Caco-2 (cell line): ENCODE results near the gene ASPG. TPM values are rescaled to one million over a fixed set of nuclear protein-coding genes. Genes with fewer than 3 reads are reported as not detected.
A peak's percentile ranks its signal among the peaks of the same experiment; 100 is the strongest.

Source experiments
- BruUV-seq: library from RNA; stranded (reverse); fragments of 400-500 nt; replicated peaks from 2 replicates; lab custom pipeline; 2021; lab: Mats Ljungman, UMichigan
- CTCF ChIA-PET: fragments of 300-600 bp; sonication (Branson Sonifier 250); formaldehyde crosslinking; loops from one replicate; lab custom pipeline; 2022; ENCODE audit warnings: antibody characterized with exemption; lab: Charles Lee
- POLR2A ChIA-PET: fragments of 300-600 bp; sonication (Branson Sonifier 250); formaldehyde crosslinking; loops from one replicate; lab custom pipeline; 2022; ENCODE audit warnings: antibody characterized with exemption; lab: Charles Lee
- DNase-seq, 2 experiments: peaks; one replicate each; pipeline versions ENCODE4 v3.0.0 to v3.0.0-alpha.2; 2020 to 2022
- H3K27me3 ChIP-seq: replicated peaks from 2 replicates; pipeline ENCODE4 v1.6.0; 2011; ENCODE audit warnings: low read length; ENCODE audit not compliant: control insufficient read depth, insufficient read depth
- H3K36me3 ChIP-seq: 2 replicates; pipeline ENCODE4 v1.5.1; 2011; ENCODE audit warnings: low read length; ENCODE audit not compliant: control insufficient read depth, insufficient read depth
- H3K4me1 ChIP-seq: fragments of 250-450 bp; sonication (Bioruptor Pico); 2 replicates; pipeline ENCODE4 v1.5.1; 2020; ENCODE audit warnings: mild to moderate bottlenecking
- H3K4me3 ChIP-seq: 2 replicates; pipeline ENCODE4 v1.5.1; 2011; ENCODE audit warnings: low read depth, mild to moderate bottlenecking, control low read depth, low read length
- H3K9me3 ChIP-seq: fragments of 250-450 bp; sonication (Bioruptor Pico); 2 replicates; pipeline ENCODE4 v1.5.1; 2020; ENCODE audit warnings: mild to moderate bottlenecking, moderate library complexity
- H3K27ac Mint-ChIP-seq: one replicate; pipeline ENCODE4 v1.8.0; 2022; ENCODE audit warnings: mixed read lengths; ENCODE audit not compliant: unreplicated experiment
- H3K27me3 Mint-ChIP-seq: one replicate; pipeline ENCODE4 v1.8.0; 2022; ENCODE audit warnings: mixed read lengths; ENCODE audit not compliant: insufficient read depth, unreplicated experiment
- H3K36me3 Mint-ChIP-seq: one replicate; pipeline ENCODE4 v1.8.0; 2022; ENCODE audit warnings: mild to moderate bottlenecking, mixed read lengths; ENCODE audit not compliant: insufficient read depth, unreplicated experiment
- H3K4me1 Mint-ChIP-seq: one replicate; pipeline ENCODE4 v1.8.0; 2022; ENCODE audit warnings: low read depth, mixed read lengths; ENCODE audit not compliant: unreplicated experiment
- H3K4me3 Mint-ChIP-seq: one replicate; pipeline ENCODE4 v1.8.0; 2022; ENCODE audit warnings: mild to moderate bottlenecking, moderate library complexity, mixed read lengths; ENCODE audit not compliant: unreplicated experiment
- H3K9me3 Mint-ChIP-seq: one replicate; pipeline ENCODE4 v1.8.0; 2022; ENCODE audit warnings: mixed read lengths; ENCODE audit not compliant: unreplicated experiment
- intact Hi-C: fragments of 100-400 bp; cut with micrococcal nuclease; formaldehyde crosslinking; loops from one replicate; pipeline ENCODE4 v1.10.0; 2022; ENCODE audit not compliant: unreplicated experiment
- total RNA-seq: library from RNA; stranded (reverse); gene quantifications from 2 replicates; pipeline ENCODE4 v1.2.3, GENCODE V29; 2022
- TF ChIP-seq, protein P1 (sequence below), 2 experiments: fragments of 200-600 bp in 1 of 2; IDR thresholded peaks; 1 replicate in 1 of 2; 2 replicates in 1 of 2; pipeline versions ENCODE4 v1.5.1 to v1.8.0; 2011 to 2022; ENCODE audit warnings: antibody characterized with exemption in 1 of 2, control low read depth in 1 of 2, inconsistent platforms in 1 of 2, low read depth in 1 of 2, low read length in 1 of 2, mild to moderate bottlenecking in 1 of 2, moderate library complexity in 1 of 2; ENCODE audit not compliant: insufficient read depth in 1 of 2, severe bottlenecking in 1 of 2, unreplicated experiment in 1 of 2

The ASPG gene
- total RNA-seq, 1 experiment from 2014 or later = not detected

DNA sequence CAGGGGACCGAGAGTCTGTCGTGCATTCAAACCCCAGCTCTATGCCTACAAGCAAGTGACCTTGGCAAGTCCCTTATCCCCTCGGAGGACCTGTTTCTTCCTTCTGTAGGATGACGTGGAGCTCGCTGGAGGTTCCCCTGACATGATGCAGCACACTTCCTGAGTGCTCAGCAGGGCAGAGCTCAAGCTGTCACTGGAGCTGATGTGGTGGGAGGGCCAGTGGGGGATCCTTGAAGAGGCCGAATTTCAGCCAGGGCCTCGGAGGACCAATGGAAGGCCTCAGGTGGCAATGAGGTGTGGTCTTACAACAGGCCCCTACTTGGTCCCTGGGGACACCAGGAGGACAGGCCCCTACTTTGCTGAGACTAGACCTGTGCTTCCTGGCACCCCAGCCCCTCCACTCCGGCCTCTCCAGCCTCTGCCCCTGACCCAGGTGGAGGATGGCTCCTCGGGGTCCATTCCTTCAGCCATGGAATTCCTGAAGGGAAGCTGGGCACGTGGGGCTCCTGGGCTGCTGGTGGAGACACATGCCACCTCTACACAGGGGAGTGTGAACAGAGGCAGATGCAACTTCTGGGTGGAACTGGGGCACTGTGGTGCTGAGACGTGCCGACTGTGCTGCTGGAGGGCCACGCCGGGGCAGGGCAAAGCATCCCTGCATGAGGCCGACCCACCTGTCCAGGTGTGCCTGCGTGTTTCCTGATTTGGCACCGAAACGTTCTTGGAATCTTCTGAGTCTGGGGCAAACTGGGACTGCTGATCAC, 34.2 kb downstream of the ASPG start:
- CTCF ChIA-PET = no interaction called here
- H3K9me3 ChIP-seq = peaks cover 10% of the 10 kb centered on the region
- peaks cover 13% of the 10 kb centered on the region for H3K4me1 ChIP-seq
- no peaks in the 10 kb centered on the region for H3K36me3 ChIP-seq
- Mint-ChIP-seq H3K27me3 (no peaks in the 10 kb centered on the region), H3K4me3 (no peak overlapping the region), H3K4me1 (no peaks in the 10 kb centered on the region), H3K36me3 (no peaks in the 10 kb centered on the region), H3K27ac (no peak overlapping the region), H3K9me3 (peaks cover 21% of the 10 kb centered on the region)
- no peaks in the 10 kb centered on the region for H3K27me3 ChIP-seq
- intact Hi-C loops = no loop called here
- POLR2A ChIA-PET = interaction anchor here (0.5 kb wide), 1 partner anchor 34 kb away, joined by 6 read pairs; the partner anchor contains the start of gene ASPG
- TF ChIP-seq, protein P1, sequence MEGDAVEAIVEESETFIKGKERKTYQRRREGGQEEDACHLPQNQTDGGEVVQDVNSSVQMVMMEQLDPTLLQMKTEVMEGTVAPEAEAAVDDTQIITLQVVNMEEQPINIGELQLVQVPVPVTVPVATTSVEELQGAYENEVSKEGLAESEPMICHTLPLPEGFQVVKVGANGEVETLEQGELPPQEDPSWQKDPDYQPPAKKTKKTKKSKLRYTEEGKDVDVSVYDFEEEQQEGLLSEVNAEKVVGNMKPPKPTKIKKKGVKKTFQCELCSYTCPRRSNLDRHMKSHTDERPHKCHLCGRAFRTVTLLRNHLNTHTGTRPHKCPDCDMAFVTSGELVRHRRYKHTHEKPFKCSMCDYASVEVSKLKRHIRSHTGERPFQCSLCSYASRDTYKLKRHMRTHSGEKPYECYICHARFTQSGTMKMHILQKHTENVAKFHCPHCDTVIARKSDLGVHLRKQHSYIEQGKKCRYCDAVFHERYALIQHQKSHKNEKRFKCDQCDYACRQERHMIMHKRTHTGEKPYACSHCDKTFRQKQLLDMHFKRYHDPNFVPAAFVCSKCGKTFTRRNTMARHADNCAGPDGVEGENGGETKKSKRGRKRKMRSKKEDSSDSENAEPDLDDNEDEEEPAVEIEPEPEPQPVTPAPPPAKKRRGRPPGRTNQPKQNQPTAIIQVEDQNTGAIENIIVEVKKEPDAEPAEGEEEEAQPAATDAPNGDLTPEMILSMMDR (IDR thresholded peaks at IDR 0.05; ENCODE audit: insufficient read depth in 1 of 2, low read depth in 1 of 2, low read length in 1 of 2, severe bottlenecking in 1 of 2, unreplicated experiment in 1 of 2) = no peak
- no TSS peak for BruUV-seq
- no peak overlapping the region for H3K4me3 ChIP-seq
- DNase-seq = peak in 1 of 2 experiments; percentile 25

DNA sequence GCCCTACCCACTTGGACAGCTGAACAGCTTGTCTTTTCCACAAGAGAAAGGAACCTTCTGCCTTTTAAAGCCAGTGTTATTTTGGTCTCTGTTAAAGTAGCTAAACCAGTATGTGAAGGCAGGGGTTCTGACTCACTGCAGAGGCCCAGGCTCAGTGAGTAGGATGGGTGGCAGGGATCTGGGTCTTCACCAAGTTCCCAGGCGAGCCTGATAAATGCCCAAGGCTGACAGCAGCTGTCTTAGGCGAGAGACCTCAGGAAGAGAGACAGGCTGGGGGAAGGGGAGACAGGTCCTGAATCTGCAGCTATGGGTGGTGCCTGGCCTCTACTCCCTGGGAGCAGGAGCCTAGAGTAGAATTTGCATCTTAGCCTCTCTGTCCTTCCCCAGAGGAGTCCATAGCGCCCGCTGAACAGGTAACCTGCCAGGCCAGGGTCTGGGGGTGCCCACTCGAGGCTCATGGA, 34.8 kb downstream of the ASPG start:
- Mint-ChIP-seq H3K9me3 (peaks cover 27% of the 10 kb centered on the region), H3K36me3 (no peaks in the 10 kb centered on the region), H3K27me3 (no peaks in the 10 kb centered on the region), H3K4me3 (no peak overlapping the region), H3K27ac (no peak overlapping the region), H3K4me1 (no peaks in the 10 kb centered on the region)
- Histone ChIP-seq H3K4me1 (peaks cover 13% of the 10 kb centered on the region), H3K4me3 (no peak overlapping the region), H3K36me3 (no peaks in the 10 kb centered on the region), H3K9me3 (peaks cover 16% of the 10 kb centered on the region), H3K27me3 (no peaks in the 10 kb centered on the region)
- DNase-seq = peak in 1 of 2 experiments; percentile 26
- intact Hi-C loops = no loop called here
- POLR2A ChIA-PET = no interaction called here
- CTCF ChIA-PET = no interaction called here
- TF ChIP-seq, protein P1 (IDR thresholded peaks at IDR 0.05; ENCODE audit: insufficient read depth in 1 of 2, low read depth in 1 of 2, low read length in 1 of 2, severe bottlenecking in 1 of 2, unreplicated experiment in 1 of 2) = no peak
- BruUV-seq = no TSS peak

DNA sequence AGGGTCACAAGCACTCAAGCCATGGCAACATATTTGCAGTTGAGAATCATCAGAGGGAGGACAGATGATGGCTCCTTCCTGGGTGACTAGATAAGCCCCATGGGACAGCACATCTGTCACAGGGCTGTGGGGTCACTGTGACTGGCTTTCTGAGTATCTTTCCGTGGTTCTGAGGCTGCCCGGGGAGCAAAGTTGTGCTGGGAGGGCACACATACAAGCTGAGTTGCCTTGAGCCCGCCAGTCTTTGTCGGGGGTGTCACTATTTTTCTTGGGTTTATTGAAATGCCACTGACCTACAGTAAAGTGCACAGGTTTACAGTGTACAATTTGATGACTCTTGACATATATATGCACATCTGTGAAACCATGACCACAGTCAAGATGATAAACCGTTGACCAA, 35.6 kb downstream of the ASPG start:
- no peak overlapping the region for H3K4me3 ChIP-seq
- no peaks in the 10 kb centered on the region for H3K27me3 ChIP-seq
- no TSS peak for BruUV-seq
- no peaks in the 10 kb centered on the region for H3K4me1 Mint-ChIP-seq
- peaks cover 34% of the 10 kb centered on the region for H3K9me3 Mint-ChIP-seq
- POLR2A ChIA-PET = no interaction called here
- H3K36me3 ChIP-seq = no peaks in the 10 kb centered on the region
- no peak overlapping the region for H3K4me3 Mint-ChIP-seq
- intact Hi-C loops = no loop called here
- peaks cover 10% of the 10 kb centered on the region for H3K4me1 ChIP-seq
- DNase-seq = no peak
- no peak overlapping the region for H3K27ac Mint-ChIP-seq
- H3K36me3 Mint-ChIP-seq = no peaks in the 10 kb centered on the region
- CTCF ChIA-PET = no interaction called here
- no peaks in the 10 kb centered on the region for H3K27me3 Mint-ChIP-seq
- peaks cover 20% of the 10 kb centered on the region for H3K9me3 ChIP-seq
- TF ChIP-seq, protein P1 (IDR thresholded peaks at IDR 0.05; ENCODE audit: insufficient read depth in 1 of 2, low read depth in 1 of 2, low read length in 1 of 2, severe bottlenecking in 1 of 2, unreplicated experiment in 1 of 2) = no peak
